Hematopoietic multipotent progenitor cell (in vitro differentiated cells): ENCODE measurements around the gene BRD4. TPM values are rescaled to one million over a fixed set of nuclear protein-coding genes. Genes with fewer than 3 reads are reported as not detected.
"Not testable (repeated sequence)": the region's sequence is repeated elsewhere in the genome, so short reads cannot be mapped to it uniquely, and the experiment has no call there.

ENCODE experiments used
- DNase-seq, 3 donors: peaks; one replicate each; pipeline ENCODE4 v3.0.0-alpha.2; 2011 to 2015; ENCODE audit warnings: low read depth in 2 of 3, low spot score in 2 of 3
- total RNA-seq: library from RNA; depleted of rRNA; stranded (reverse); fragments of >200 nt; gene quantifications from one replicate; pipeline ENCODE4 v1.2.3, GENCODE V29; 2012

BRD4 gene
- total RNA-seq, result 32.3 TPM

GRCh38 chr19:15332311-15332996, at the start of gene BRD4:
BRD4 (minus strand) TSS chr19:15332539; CDS start chr19:15273099, 59,440 bp downstream.
- peak; percentile 65 to 70 (median 67) for DNase-seq

GRCh38 chr19:15381864-15382263, 49.5 kb upstream of the BRD4 start:
- no peak for DNase-seq

DNA sequence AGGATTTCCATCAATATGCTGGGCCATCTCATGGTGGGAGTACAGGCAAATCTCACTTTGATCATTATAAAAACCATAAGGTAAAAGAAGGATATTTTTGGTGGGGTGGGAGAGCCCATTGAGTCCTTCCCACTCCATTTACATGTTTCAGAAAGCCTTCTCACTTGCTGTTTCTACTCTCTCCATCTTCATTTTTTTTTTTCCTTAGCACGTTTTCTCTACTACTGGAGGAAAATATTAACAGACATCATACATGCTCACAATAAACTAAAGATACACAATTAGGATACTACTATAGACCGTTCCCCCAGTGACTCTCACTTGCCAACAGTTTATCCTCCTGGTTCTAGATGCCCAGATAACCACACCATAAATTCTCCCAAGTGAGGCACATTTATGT, 49.1 kb upstream of the BRD4 start:
- DNase-seq, result no peak

DNA sequence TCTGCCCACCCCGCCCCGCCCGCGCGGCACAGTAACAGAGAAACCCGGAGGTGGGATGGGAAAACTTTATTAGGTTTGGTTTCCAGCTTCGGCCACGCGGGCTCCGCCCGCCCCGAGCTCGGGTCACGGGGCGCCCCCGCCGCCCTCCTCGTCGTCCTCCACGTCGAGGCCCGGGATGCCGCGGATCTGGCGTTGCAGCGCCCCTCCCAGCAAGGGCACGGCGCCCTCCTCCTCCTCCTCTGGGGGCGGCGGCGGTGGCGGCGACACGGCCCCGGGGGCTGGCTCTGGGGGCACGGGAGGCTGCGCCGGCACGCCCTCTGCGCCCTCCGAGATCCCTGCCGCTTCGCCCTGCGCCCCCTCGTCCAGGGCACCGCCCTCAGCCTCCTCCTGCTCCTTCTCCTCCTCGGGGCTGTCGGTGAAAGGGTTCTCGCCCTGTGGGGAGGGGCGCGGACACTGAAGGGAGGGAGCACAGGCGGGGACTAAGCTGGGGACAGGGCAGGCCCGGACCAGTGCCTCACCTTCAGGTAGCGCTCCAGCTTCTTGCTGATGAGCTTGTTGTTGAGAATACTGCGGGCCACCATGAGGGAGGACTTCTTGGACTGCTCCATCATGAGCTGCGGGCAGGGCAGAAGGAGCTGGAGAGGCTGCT, 47.8 kb upstream of the BRD4 start:
- DNase-seq, result no peak

DNA sequence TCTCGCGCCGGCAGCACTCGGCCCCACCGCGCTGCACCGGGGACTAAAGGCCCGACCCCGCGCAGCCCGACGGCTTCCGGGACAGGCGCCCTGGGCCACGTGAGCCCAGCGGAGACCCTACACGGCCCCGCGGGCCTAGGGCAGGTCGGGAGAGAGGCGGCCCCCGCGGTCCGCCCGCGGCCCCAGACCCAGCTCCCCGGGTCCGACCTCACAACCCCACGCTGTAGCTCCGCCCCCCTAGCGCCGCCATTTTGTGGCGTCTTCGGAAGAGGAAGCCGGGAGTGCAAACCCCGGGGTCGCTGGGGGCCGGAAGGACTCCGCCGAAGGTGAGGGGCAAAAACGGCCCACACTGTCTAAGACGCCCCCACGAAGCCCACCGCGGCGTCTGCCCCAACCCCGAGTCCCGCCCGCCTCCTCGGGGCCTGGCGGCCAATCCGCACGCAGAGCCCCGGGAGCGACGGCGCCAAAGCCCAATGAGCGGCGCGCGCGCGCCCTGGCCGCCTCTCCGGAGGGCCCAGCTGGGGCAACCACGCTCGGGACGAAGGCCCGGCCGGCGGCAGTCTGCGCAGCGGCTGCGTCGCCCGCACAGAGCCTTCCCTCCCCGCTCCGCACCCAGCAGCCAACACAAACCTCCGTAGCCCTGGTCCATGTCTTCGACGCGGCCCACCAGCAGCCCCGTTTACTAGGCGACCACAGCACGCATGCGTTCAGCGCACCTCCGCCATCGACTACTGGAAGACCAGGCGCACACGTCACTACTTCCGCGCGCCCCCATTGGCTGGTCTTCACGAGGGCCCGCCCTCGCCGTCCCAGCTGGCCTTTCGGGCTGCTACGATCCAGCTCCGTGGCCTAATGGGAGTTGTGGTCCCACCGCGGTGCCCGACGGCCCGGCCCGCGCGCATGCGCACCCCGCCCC, 47.0 kb upstream of the BRD4 start, which contains the start of gene AKAP8:
TSS of gene AKAP8 (minus strand) at position 705 of the 916 bp plus-strand sequence. CDS start at position 649, 56 bp downstream.
- peak; percentile 96 to 99 (median 98) for DNase-seq

DNA sequence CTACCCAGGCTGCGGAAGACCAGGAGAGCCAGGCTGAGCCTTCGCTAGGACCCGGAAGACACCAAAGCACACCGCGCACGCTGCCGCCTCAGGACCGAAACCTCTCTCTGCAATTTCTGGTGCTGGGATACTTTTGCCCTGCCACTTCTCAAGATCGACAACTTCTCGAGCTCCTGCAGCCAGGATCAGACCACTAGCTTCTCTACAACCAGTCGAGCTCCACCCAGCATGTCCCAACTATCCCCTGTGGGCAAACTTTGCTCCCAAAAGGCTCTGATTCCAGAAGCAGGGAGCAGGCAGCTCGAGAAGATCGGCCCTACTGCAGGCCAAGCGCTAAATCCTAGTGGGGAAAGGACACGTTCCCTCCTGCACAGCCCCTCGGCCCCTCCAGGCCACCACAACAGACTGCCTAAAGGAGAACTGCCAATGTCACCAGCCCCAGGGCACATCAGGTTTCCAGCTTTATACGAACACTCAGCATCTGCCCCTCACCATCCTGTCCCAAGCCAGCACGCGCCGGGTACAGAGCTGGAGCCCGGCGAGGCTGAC, 46.3 kb upstream of the BRD4 start:
- peak in 2 of 3 donors; percentile 35 to 48 for DNase-seq

- no peak for DNase-seq
Observed at GRCh38 chr19:15374796-15375440, 42.6 kb upstream of the BRD4 start.

DNA sequence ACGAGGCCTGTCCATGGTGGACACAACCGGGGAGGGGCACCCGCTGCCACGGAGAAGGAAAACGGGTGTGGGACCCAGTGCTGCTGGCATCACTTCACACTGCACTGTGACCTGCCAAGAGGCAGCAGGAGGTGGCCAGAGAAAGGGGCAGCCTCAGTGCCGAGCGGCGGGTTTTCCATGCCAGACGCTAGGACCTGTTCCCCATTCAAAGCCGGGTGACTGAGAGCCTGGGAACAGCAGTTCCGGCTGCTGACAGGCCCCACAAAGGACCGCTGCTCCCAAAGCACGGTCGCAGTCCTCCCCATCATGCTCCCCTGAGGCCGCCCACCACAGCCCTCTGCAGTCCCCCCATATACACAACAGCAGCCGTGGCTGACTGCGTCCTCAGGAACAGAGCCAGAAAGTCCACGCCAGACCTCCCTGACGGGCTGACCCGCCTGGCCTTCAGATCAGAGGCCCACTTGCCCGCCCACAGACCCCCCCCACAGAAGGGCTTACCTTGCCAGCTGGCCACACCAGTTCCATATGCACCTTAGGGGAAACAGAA, 41.8 kb upstream of the BRD4 start:
- no peak for DNase-seq

- no peak for DNase-seq
Observed at GRCh38 chr19:15373644-15374043, 41.3 kb upstream of the BRD4 start.

DNA sequence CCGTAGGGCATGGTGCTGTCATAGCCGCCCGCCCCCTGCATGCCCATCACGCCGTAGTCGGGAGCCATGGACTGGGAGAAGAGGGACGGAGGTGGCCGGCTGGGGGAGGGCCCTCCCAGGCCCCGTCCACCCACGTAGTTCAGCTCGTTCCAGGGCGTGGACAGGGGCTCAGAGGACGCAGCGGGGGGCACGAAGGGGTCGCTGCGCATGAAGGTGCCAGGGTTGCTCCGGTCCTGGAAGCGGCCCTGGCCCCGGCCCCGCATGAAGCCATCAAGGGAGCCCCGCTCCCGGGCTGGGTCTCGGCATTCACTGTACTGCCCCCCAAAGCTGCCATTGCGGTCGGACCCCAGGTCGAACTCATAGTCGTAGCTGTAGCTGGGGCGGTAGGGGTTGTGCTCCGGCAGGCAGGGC, 40.6 kb upstream of the BRD4 start:
- no peak for DNase-seq

- no peak for DNase-seq
Observed at GRCh38 chr19:15372470-15372869, 40.1 kb upstream of the BRD4 start.

- no peak for DNase-seq
Observed at GRCh38 chr19:15371786-15372380, 39.5 kb upstream of the BRD4 start.

DNA sequence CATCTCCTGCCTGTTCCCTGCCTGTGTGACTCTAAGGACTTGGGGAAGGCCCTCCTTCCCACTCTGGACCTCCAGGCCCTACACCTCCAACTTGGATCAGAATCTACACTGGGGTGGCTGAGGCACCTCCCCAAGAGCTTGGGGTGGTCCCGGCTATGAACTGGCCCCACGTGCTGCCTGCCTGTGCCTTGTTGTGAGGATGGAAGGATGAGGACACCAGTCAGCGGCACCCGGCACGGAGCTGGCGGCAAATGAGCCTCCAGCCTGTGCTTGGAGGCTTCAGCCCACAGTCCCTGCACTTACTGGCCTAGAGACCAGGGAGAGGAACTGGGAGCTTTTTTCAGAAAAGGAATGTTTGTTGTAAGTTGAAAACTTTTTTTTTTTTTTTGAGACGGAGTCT, 38.8 kb upstream of the BRD4 start:
- DNase-seq, result no peak

DNA sequence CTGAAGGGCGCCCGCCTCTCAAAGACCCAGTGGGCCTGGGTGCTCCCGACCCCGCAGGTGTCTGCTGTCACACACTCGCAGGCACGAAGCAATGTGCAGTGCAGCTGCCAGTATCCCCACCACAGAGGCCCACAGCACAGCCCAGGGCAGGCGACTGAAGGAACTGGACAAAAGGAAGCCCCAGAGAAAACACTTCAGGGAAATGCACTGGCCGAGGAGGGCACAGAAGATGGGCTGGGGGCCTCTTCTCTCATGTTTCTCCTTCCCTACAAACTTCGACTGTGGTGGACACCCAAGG, 37.2 kb upstream of the BRD4 start:
- DNase-seq, result no peak

DNA sequence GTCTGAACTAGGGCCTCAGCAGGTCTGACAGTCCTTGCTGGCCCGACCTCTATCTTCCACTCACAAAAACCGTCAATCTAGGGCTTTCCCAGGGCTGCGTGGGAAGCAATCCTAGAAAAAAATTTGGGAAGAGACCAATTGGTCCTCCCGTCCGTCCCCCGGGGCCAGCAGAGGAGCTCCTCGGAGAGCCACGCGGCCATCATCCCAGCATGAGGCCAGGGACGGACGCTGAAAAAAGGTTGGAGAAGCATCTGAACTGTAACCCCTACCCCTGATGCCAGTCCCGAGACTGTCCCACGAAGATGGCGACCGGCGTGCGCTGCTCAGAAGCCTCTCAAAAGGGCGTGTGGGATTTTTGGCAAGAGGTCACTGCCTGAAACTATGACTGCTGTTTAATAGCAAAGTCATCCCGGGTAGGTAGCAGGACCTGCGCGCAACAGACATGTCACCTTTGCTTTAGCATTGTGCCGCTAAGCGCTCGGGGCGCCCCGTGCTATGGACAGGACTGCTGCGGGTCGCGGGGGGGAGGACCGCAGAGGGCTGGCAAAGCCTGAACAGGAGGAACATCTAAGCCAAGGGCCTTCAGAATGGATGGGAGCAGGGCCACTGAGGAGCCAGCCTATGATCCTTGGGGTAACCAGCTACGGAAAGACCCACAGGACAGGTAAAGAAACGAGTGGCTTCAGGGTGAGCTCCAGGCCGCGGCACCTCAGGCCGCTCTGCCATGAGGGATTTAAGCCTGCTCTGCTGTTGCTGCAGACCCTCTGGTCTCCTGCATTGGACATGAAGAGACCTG, 36.7 kb upstream of the BRD4 start:
- no peak for DNase-seq

- DNase-seq, result no peak
Observed at GRCh38 chr19:15368051-15368632, 35.8 kb upstream of the BRD4 start.

DNA sequence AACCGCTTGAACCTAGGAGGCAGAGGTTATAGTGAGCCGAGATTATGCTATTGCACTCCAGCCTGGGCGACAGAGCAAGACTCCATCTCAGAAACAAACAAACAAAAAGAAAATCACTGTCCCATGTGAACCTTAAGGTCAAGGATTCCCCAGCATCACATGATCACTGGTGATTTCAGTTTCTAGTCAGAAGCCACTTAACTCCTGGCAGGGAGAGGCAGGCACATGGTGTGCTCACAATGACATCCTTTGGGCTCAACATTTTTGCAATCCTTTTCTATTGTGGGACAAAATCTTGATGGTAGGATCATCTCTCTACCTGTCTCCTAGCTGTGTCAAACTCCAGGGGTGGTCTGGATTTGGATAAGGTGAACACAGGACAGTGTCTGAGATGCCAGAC, 35.1 kb upstream of the BRD4 start:
- DNase-seq, result no peak

GRCh38 chr19:15365264-15365663, 32.9 kb upstream of the BRD4 start:
- DNase-seq, result no peak

DNA sequence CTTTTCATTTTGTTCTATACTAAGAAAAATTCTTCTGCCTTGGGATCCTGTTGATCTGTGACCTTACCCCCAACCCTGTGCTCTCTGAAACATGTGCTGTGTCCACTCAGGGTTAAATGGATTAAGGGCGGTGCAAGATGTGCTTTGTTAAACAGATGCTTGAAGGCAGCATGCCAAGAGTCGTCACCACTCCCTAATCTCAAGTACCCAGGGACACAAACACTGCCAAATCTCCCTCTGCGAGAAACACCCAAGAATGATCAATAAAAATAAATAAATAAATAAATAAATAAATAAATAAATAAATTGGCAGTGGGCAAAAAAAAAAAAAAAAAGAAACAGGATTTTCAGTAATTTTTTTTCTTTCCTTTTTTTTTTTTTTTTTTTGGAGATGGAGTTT, 31.5 kb upstream of the BRD4 start:
- DNase-seq, result not testable (repeated sequence)
